Lower leg skin (tissue), 4 donors: ENCODE measurements around the gene DAPP1. TPM values are rescaled to one million over a fixed set of nuclear protein-coding genes. Genes with fewer than 3 reads are reported as not detected.

ENCODE experiments used
- DNase-seq, 2 donors: peaks; one replicate each; pipeline ENCODE4 v3.0.0-alpha.2; 2019; ENCODE audit warnings: low spot score in 2 of 2
- H3K4me3 ChIP-seq: fragments of 200-600 bp; sonication (generic); 2 replicates; pipeline ENCODE4 v1.5.1; 2017; ENCODE audit warnings: mild to moderate bottlenecking, low read depth; ENCODE audit not compliant: poor library complexity, severe bottlenecking
- CTCF ChIP-seq, 3 donors: fragments of 450-650 bp; IDR thresholded peaks; one replicate each; pipeline ENCODE4 v1.5.1; 2016; ENCODE audit warnings: antibody characterized with exemption in 3 of 3, mild to moderate bottlenecking in 3 of 3, moderate library complexity in 2 of 3
- POLR2A ChIP-seq, 2 donors: fragments of 450-650 bp; IDR thresholded peaks; one replicate each; pipeline ENCODE4 v1.6.1; 2016 to 2017; ENCODE audit warnings: antibody characterized with exemption in 2 of 2, mild to moderate bottlenecking in 1 of 2, moderate library complexity in 1 of 2
- WGBS, 2 donors: methylation state at CpG; one replicate each; pipeline ENCODE4 v1.1.5; 2018; 5-methylcytosine and 5-hydroxymethylcytosine counted together
- intact Hi-C: fragments of 100-400 bp; cut with DNase I; formaldehyde crosslinking; loops from one replicate; pipeline ENCODE4 v1.15.0; 2023; ENCODE audit warnings: low total_unique reads
- total RNA-seq, 4 donors: library from RNA; depleted of rRNA; stranded (reverse); fragments of >200 nt; gene quantifications; one replicate each; pipeline ENCODE4 v1.1.0, GENCODE V29; 2016

DAPP1 gene
- total RNA-seq, 4 donors from 2014 or later: 24.5 to 37.7 (median 34.2) TPM

GRCh38 chr4:99894161-99894997, 77.8 kb downstream of the DAPP1 start, which contains the start of gene LAMTOR3:
LAMTOR3 (minus strand) TSS chr4:99894427; CDS start chr4:99893963, 464 bp downstream.
- TF ChIP-seq POLR2A (IDR thresholded peaks at IDR 0.05): no peak
- no peak for TF ChIP-seq CTCF (IDR thresholded peaks at IDR 0.05)
- intact Hi-C loops: loop anchor here (10.0 kb wide), 1 partner anchor 50 kb away; the partner anchor contains the start of gene DNAJB14
- DNase-seq: peak; percentile 91 to 97
- WGBS, 2 donors: 3 to 4% methylated on average over 25 to 30 of the region's 40 CpGs
- peak within 1 kb of the TSS; percentile 99 for H3K4me3 ChIP-seq

DNA sequence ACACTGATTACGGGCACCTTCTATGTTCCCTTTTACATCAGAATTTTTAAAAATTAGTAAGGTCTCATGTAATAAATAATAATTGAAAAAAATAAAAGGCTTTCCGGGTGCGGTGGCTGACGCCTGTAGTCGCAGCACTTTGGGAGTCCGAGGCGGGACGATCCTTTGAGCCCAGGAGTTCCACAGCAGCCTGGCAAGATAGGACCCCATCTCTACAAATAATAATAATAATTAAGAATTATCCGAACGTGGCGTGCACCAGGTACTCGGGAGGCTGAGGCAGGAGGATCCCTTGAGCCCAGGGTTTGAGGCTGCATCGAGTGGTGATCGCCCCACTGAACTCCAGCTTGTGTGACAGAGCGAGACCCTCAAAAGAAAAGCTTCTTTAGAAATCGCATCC, 78.4 kb downstream of the DAPP1 start:
- WGBS, 2 donors: 92 to 94% methylated on average over 16 of the region's 16 CpGs
- no peak overlapping the region for H3K4me3 ChIP-seq
- DNase-seq: no peak
- TF ChIP-seq POLR2A (IDR thresholded peaks at IDR 0.05) (no peak), CTCF (IDR thresholded peaks at IDR 0.05) (no peak)
- intact Hi-C loops: loop anchor here (10.0 kb wide), 1 partner anchor 50 kb away; the partner anchor contains the start of gene DNAJB14

- WGBS, 2 donors: 94% methylated on average over 2 of the region's 2 CpGs
- DNase-seq: no peak
- H3K4me3 ChIP-seq: no peak overlapping the region
- no peak for TF ChIP-seq POLR2A (IDR thresholded peaks at IDR 0.05)
- TF ChIP-seq CTCF (IDR thresholded peaks at IDR 0.05): no peak
- intact Hi-C loops: no loop called here
Measured at GRCh38 chr4:99915449-99915848, 98.8 kb downstream of the DAPP1 start.

GRCh38 chr4:99917575-99917974, 100.9 kb downstream of the DAPP1 start:
- 95 to 97% methylated on average over 3 of the region's 3 CpGs for WGBS, 2 donors
- DNase-seq: no peak
- intact Hi-C loops: no loop called here
- TF ChIP-seq CTCF (IDR thresholded peaks at IDR 0.05) (no peak), POLR2A (IDR thresholded peaks at IDR 0.05) (no peak)
- H3K4me3 ChIP-seq: no peak overlapping the region

GRCh38 chr4:99918656-99919055, 102.0 kb downstream of the DAPP1 start:
- 98% methylated on average over 2 of the region's 2 CpGs for WGBS, 2 donors
- TF ChIP-seq CTCF (IDR thresholded peaks at IDR 0.05): no peak
- no peak for TF ChIP-seq POLR2A (IDR thresholded peaks at IDR 0.05)
- intact Hi-C loops: no loop called here
- no peak overlapping the region for H3K4me3 ChIP-seq
- no peak for DNase-seq

Other genes with a start within 250 kb of the DAPP1 start
- gene MTTP, start 242.0 kb upstream of the DAPP1 start, total RNA-seq: under 1 TPM in 2 of 4 donors, not detected in 2; 0.26 to 0.47 TPM
- under 1 TPM in 1 of 4 donors, not detected in 3; 0.06 TPM for gene C4orf54, start 159.0 kb upstream of the DAPP1 start, total RNA-seq
- 10 to 100 TPM; 33.6 to 51.2 (median 41.2) TPM for gene LAMTOR3, start 77.6 kb downstream of the DAPP1 start, total RNA-seq
- 10 to 100 TPM; 18.4 to 64.9 (median 19.8) TPM for gene DNAJB14, start 129.8 kb downstream of the DAPP1 start, total RNA-seq
- gene H2AZ1, start 133.4 kb downstream of the DAPP1 start, total RNA-seq: 100 to 1,000 TPM; 115 to 243 (median 130) TPM